Epithelial cell of esophagus (primary cell): ENCODE measurements around the gene NSMCE1.

Experiments
- DNase-seq: peaks from one replicate; pipeline ENCODE4 v3.0.0; 2010; ENCODE audit warnings: low read depth
- H3K4me3 ChIP-seq: 2 replicates; pipeline ENCODE4 v1.5.1; 2011; ENCODE audit warnings: mild to moderate bottlenecking, low read length, control low read depth
- TF ChIP-seq, protein P1 (sequence below): IDR thresholded peaks from 2 replicates; pipeline ENCODE4 v1.5.1; 2011; ENCODE audit warnings: low read depth, mild to moderate bottlenecking, low read length, control low read depth, inconsistent platforms; ENCODE audit not compliant: insufficient read depth; ENCODE audit errors: missing control alignments

NSMCE1 gene

GRCh38 chr16:27220120-27220519 is 48.5 kb downstream of the NSMCE1 start:
- no peak overlapping the region for H3K4me3 ChIP-seq
- TF ChIP-seq, protein P1, sequence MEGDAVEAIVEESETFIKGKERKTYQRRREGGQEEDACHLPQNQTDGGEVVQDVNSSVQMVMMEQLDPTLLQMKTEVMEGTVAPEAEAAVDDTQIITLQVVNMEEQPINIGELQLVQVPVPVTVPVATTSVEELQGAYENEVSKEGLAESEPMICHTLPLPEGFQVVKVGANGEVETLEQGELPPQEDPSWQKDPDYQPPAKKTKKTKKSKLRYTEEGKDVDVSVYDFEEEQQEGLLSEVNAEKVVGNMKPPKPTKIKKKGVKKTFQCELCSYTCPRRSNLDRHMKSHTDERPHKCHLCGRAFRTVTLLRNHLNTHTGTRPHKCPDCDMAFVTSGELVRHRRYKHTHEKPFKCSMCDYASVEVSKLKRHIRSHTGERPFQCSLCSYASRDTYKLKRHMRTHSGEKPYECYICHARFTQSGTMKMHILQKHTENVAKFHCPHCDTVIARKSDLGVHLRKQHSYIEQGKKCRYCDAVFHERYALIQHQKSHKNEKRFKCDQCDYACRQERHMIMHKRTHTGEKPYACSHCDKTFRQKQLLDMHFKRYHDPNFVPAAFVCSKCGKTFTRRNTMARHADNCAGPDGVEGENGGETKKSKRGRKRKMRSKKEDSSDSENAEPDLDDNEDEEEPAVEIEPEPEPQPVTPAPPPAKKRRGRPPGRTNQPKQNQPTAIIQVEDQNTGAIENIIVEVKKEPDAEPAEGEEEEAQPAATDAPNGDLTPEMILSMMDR: no peak
- no peak for DNase-seq

GRCh38 chr16:27219161-27219560 is 49.4 kb downstream of the NSMCE1 start:
- no peak overlapping the region for H3K4me3 ChIP-seq
- DNase-seq: no peak
- TF ChIP-seq, protein P1: no peak

GRCh38 chr16:27218756-27219155 is 49.8 kb downstream of the NSMCE1 start:
- no peak overlapping the region for H3K4me3 ChIP-seq
- TF ChIP-seq, protein P1: no peak
- DNase-seq: no peak

DNA sequence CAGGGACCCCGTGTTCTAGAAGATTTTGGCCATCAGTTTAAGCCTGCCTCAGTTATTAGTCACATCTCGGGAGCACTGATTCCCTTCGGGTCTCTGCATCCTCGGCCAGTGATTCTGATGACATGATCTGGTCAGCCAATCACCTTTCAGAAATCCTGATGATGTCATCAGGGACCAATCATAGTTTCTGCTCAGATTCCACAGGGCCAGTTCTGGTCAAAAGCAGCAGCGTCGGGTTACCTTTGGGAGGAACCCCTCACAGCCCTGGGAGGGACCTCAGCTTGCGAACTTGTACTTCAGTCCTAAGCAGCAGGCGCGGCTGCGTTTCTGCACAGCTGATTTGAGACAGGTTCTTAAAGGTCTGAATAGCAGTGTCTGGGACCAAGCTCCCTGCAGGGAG is 51.3 kb downstream of the NSMCE1 start:
- no peak for DNase-seq
- H3K4me3 ChIP-seq: no peak overlapping the region
- TF ChIP-seq, protein P1: no peak

- TF ChIP-seq, protein P1: no peak
- H3K4me3 ChIP-seq: no peak overlapping the region
- no peak for DNase-seq
Observed at GRCh38 chr16:27216297-27216885, 52.2 kb downstream of the NSMCE1 start.

DNA sequence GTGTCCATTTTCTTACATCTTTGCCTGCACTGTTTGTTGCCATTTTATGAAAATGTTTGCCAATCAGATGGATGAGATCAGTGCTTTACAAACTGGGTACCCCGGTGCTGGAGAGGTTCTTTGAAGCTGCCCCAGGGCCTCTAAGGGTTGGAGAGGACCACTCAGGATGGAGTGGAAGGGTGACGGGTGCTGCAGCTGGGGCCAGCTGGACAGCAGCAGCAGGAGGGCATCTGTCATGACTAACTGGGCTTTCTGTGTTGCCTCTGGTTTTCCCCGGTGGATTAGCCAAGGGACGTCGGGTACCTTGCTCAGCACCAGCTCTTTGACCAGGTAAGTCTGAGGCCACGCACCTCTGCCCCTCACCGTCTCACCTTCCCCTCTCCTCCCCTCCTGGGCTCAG is 52.9 kb downstream of the NSMCE1 start:
- DNase-seq: no peak
- TF ChIP-seq, protein P1: no peak
- no peak overlapping the region for H3K4me3 ChIP-seq
